GM13977 (cell line): ENCODE data around the gene BIRC7.

Experiments
- DNase-seq: peaks from one replicate; pipeline ENCODE4 v3.0.0; 2012; ENCODE audit warnings: low spot score
- in situ Hi-C: fragments of 300-500 bp; cut with MboI; formaldehyde crosslinking; loops from one replicate; pipeline ENCODE4 v1.12.0; 2022; ENCODE audit warnings: low sequenced_read_pairs, low pct_unique_long_range_greater_than_20kb, mixed read lengths, inconsistent platforms; ENCODE audit not compliant: unreplicated experiment
- TF ChIP-seq, protein P1 (sequence below): IDR thresholded peaks from 2 replicates; pipeline ENCODE4 v1.5.1; 2012; ENCODE audit warnings: mild to moderate bottlenecking, control low read depth; ENCODE audit not compliant: insufficient read depth; ENCODE audit errors: extremely low read depth, missing control alignments

Gene BIRC7

DNA sequence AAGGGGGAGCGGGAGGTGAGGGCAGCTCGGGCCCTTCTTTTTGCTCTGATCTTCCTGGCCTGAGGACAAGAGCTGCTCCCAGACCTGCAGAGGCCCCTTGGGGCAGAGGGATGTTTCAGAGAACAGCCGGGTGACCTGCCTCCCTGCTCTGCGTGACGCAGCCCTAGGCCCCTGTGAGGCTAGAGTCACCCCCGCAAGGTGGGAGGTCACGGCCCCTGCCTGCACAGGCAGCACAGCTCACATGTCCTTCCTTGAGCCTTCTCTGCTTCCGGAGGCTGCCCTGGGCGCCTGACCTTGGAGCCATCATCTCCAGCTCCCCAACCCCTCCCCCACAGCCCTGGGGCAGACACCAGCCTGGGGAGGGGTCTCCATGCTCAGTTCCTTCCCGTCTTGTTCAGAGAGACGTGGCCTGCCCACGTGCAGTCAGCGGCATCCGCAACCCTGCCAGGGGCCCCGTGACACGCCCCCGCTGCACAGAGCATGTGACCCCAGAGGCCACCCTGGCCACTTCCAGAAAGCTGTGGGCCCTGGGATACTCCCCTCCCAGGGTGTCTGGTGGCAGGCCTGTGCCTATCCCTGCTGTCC, at the start of gene BIRC7:
Gene BIRC7 (plus strand): TSS at position 507 of the 585 bp plus-strand sequence. CDS start 192 bp downstream, outside the sequence.
- TF ChIP-seq, protein P1, sequence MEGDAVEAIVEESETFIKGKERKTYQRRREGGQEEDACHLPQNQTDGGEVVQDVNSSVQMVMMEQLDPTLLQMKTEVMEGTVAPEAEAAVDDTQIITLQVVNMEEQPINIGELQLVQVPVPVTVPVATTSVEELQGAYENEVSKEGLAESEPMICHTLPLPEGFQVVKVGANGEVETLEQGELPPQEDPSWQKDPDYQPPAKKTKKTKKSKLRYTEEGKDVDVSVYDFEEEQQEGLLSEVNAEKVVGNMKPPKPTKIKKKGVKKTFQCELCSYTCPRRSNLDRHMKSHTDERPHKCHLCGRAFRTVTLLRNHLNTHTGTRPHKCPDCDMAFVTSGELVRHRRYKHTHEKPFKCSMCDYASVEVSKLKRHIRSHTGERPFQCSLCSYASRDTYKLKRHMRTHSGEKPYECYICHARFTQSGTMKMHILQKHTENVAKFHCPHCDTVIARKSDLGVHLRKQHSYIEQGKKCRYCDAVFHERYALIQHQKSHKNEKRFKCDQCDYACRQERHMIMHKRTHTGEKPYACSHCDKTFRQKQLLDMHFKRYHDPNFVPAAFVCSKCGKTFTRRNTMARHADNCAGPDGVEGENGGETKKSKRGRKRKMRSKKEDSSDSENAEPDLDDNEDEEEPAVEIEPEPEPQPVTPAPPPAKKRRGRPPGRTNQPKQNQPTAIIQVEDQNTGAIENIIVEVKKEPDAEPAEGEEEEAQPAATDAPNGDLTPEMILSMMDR: no peak
- DNase-seq: no peak
- in situ Hi-C loops: loop anchor here (25.0 kb wide), 1 partner anchor 102 kb away; no protein-coding TSS in a partner anchor

- no peak for DNase-seq
These were observed 49.6 kb upstream of the BIRC7 start for GRCh38 chr20:63186084-63186483.

DNA sequence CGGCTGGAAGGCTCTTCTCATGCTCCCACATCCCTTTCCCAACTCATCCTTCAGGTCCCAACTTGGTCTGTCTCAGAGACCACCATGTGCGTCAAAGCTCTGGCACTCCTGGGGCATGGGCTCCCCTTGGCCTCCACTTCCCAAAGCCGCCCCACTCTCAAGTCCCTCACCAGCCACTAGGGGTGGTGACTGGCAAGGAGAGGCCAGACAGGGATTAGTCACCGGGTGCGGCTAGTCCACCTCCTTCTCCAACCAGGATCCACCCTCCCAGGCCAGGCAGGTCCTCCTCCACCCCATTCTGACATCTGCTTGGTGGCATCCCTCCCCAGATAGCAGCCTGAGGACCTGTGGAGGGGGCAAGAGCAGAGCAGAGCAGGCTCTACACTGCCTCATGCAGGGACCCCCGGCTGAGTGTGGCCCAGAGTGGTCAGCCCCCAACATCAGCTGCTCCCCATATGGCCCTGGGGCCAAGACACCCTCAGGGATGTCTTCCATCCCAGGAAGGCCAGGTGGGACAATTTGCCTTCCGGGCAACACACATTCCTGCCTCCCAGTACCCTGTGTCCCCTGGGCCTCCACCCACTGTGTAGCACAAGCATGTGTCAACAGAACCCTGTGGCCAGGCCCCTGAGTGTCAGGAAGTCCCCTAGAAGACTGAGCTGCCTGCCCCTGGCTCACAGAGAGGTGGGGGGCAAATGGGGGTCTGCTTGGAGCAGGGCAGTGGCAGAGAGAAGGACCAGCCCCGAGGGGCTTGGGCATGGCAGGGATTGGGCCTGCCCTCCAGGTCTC, 49.0 kb upstream of the BIRC7 start:
- TF ChIP-seq, protein P1: no peak
- in situ Hi-C loops: no loop called here
- no peak for DNase-seq

More at GRCh38 chr20:63186084-63186483, 49.6 kb upstream of the BIRC7 start:
- in situ Hi-C loops: no loop called here
- TF ChIP-seq, protein P1: no peak

DNA sequence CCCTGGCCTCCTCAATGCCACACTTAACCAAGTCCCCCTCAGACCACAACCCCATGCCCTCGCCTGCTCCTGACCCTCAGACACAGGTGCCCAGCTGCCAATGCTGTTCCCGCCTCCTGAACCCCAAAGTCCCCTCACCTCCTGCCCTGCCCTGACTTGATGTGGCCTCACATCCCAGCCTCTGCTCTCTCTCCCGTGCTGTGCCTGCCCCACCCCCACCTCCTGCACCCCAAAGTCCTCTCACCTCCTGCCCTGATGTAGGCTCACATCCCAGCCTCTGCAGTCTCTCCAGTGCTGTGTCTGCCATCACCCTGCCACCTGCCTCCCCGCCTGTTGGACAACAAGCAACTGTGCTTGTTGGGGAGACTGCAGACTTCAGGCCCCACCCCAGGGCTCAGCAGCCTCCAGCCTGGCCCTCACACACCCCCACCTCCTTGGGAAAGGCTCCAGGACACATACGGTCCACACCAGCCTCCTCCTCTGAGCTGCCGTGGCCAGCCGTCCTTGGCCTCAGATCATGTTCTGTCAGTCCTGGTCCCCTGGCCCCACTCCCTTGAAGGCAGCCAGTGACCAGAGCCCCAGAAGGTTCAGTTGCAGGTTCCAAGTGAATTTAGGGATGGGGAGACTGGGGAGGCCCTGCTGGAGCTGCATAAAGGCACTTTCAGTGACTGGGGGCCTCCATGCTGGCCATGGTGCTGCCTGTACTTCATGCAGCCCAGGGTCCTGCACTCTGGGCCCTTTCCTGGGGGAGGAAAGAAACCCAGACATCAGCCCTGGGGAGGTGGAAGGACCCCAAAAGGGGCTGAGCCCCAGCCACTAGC, 48.2 kb upstream of the BIRC7 start:
- in situ Hi-C loops: no loop called here
- TF ChIP-seq, protein P1: no peak

DNA sequence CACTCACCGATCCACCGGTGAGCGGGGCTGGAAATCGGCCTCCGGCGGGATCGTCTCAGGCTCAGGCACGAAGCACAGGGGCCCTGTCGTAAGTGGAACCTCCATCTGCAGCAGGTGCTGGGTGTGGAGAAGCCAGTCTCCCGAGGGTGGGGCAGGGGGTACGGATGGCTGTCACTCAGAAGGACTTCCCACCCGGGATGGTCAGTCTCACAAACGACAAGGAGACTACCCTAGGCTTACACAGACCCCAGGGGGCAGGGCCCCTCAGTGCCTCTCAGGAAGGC, 47.6 kb upstream of the BIRC7 start:
- DNase-seq: no peak
- in situ Hi-C loops: no loop called here
- TF ChIP-seq, protein P1: no peak

More for the DNA sequence above, 48.2 kb upstream of the BIRC7 start:
- no peak for DNase-seq

DNA sequence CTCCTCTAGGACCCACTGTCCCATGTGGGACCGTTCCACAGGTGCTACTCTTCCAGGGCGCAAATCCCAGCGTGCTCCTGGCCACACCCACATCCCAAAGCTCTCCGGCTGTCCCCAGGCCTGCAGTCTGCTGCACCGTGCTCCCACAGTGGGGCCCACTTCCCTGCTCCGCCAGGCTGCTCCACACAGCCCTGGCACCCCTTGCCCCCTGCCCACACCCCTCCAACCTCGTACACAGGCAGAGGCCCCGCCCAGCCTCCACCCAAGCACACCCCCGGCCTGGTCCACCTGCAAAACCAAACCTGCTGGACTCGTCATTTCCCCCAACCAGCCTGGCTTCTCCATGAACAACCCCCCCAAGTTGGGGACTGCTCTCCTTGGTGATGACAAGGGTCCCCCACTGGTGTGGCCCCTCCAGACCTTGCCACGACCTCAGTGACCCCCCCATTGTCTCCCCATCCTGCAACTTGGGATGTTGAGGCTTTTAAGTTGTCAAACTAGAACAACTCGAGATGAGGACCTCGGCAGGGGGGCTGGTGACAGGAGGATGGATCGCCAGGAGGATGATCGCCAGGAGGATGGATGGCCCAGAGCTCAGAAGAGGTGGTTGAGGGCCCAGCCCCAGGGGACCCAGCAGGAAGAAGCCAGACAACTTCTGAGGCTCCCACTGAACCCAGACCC, 46.9 kb upstream of the BIRC7 start:
- in situ Hi-C loops: no loop called here
- DNase-seq: no peak
- TF ChIP-seq, protein P1: no peak
